Stomach (tissue), 9 donors: ENCODE data around the gene NUP214. TPM values are rescaled to one million over a fixed set of nuclear protein-coding genes. Genes with fewer than 3 reads are reported as not detected.

Experiments used
- DNase-seq, 2 donors: peaks; one replicate each; pipeline versions ENCODE4 v3.0.0 to v3.0.0-alpha.2; 2013 to 2019
- H3K27ac ChIP-seq, 5 donors: fragments of 200-600 bp in 4 of 5; sonication (generic) in 4 of 5; one replicate each; pipeline ENCODE4 v1.5.1; 2013 to 2019; ENCODE audit warnings: mild to moderate bottlenecking in 1 of 5, moderate library complexity in 1 of 5
- H3K27me3 ChIP-seq, 3 donors: fragments of 200-600 bp; sonication (generic); one replicate each; pipeline ENCODE4 v1.5.1; 2017 to 2019; ENCODE audit warnings: mixed run types in 1 of 3
- H3K36me3 ChIP-seq, 4 donors: fragments of 200-600 bp; sonication (generic); 1 replicate in 3 of 4; 2 replicates in 1 of 4; pipeline ENCODE4 v1.5.1; 2016 to 2019
- H3K4me1 ChIP-seq, 4 donors: fragments of 200-600 bp; sonication (generic); one replicate each; pipeline ENCODE4 v1.5.1; 2016 to 2019
- H3K4me3 ChIP-seq, 4 donors: fragments of 200-600 bp; sonication (generic) in 3 of 4; one replicate each; pipeline ENCODE4 v1.5.1; 2016 to 2019; ENCODE audit warnings: mild to moderate bottlenecking in 1 of 4
- H3K9me3 ChIP-seq, 4 donors: fragments of 200-600 bp; sonication (generic); one replicate each; pipeline ENCODE4 v1.5.1; 2016 to 2019
- EP300 ChIP-seq: sonication (generic); formaldehyde crosslinking; IDR thresholded peaks from one replicate; pipeline ENCODE4 v1.6.1; 2017; ENCODE audit warnings: antibody characterized with exemption
- POLR2A ChIP-seq, 4 donors: fragments of 450-650 bp; IDR thresholded peaks; one replicate each; pipeline ENCODE4 v1.6.1; 2016; ENCODE audit warnings: antibody characterized with exemption in 4 of 4, control low read depth in 2 of 4, mild to moderate bottlenecking in 1 of 4, moderate library complexity in 1 of 4
- POLR2AphosphoS5 ChIP-seq, 3 donors: sonication (generic); formaldehyde crosslinking; IDR thresholded peaks; one replicate each; pipeline ENCODE4 v1.6.1; 2016; ENCODE audit warnings: antibody characterized with exemption in 3 of 3
- WGBS, 5 donors: extraction: QIAGEN DNeasy Blood & Tissue Kit in 3 of 5; methylation state at CpG; one replicate each; pipeline versions ENCODE4 v1.1.5 to v1.1.7; 2013 to 2018; 5-methylcytosine and 5-hydroxymethylcytosine counted together
- intact Hi-C: fragments of 100-400 bp; cut with DNase I; formaldehyde crosslinking; loops from one replicate; pipeline ENCODE4 v1.15.1; 2023; ENCODE audit warnings: low total_unique reads
- polyA plus RNA-seq, 3 donors: library from polyadenylated mRNA; stranded (reverse); fragments of 200-250 nt; gene quantifications; one replicate each; pipeline ENCODE4 v1.2.3, GENCODE V29; 2013
- total RNA-seq, 5 donors: library from RNA; depleted of rRNA; stranded (reverse); fragments of >200 nt; gene quantifications; one replicate each; pipeline versions ENCODE4 v1.1.0 to v1.2.3, GENCODE V29; 2014 to 2016
- TF ChIP-seq, protein P1 (sequence below), 7 experiments: fragments of 450-650 bp in 4 of 7; fragments of 200-600 bp in 3 of 7; sonication (generic) in 3 of 7; IDR thresholded peaks; one replicate each; pipeline ENCODE4 v1.5.1; 2016 to 2019; ENCODE audit warnings: antibody characterized with exemption in 7 of 7, control low read depth in 2 of 7, mild to moderate bottlenecking in 1 of 7
- donor health status: healthy with polysubstance abuse.
- donor health status: Bipolar disorder and iron deficiency.
- donor health status: healthy.

Gene NUP214
- total and polyA plus RNA-seq, 8 donors: 21.7 to 111 (median 35.0) TPM

GRCh38 chr9:131253891-131254491, 128.6 kb downstream of the NUP214 start:
- Histone ChIP-seq H3K27ac (peak overlapping the region in 3 of 5 donors; percentile 38 to 85 (median 83)), H3K27me3 (peaks cover 0 to 10% (median 0%) of the 10 kb centered on the region in 3 donors), H3K4me3 (no peak overlapping the region), H3K9me3 (no peaks in the 10 kb centered on the region), H3K36me3 (peaks cover 0 to 3% (median under 1%) of the 10 kb centered on the region in 4 donors), H3K4me1 (peaks cover 4 to 35% (median 7%) of the 10 kb centered on the region in 4 donors)
- intact Hi-C loops: no loop called here
- peak in 1 of 2 donors; percentile 37 for DNase-seq
- TF ChIP-seq EP300: no peak
- TF ChIP-seq POLR2AphosphoS5 (IDR thresholded peaks at IDR 0.05): no peak
- TF ChIP-seq, protein P1, sequence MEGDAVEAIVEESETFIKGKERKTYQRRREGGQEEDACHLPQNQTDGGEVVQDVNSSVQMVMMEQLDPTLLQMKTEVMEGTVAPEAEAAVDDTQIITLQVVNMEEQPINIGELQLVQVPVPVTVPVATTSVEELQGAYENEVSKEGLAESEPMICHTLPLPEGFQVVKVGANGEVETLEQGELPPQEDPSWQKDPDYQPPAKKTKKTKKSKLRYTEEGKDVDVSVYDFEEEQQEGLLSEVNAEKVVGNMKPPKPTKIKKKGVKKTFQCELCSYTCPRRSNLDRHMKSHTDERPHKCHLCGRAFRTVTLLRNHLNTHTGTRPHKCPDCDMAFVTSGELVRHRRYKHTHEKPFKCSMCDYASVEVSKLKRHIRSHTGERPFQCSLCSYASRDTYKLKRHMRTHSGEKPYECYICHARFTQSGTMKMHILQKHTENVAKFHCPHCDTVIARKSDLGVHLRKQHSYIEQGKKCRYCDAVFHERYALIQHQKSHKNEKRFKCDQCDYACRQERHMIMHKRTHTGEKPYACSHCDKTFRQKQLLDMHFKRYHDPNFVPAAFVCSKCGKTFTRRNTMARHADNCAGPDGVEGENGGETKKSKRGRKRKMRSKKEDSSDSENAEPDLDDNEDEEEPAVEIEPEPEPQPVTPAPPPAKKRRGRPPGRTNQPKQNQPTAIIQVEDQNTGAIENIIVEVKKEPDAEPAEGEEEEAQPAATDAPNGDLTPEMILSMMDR (IDR thresholded peaks at IDR 0.05): no peak
- TF ChIP-seq POLR2A (IDR thresholded peaks at IDR 0.05): no peak
- WGBS, 5 donors: 70 to 77% (median 75%) methylated on average over 8 to 14 of the region's 14 CpGs

- no peak overlapping the region for H3K4me3 ChIP-seq
- no peak for DNase-seq
- peaks cover 0 to 15% (median 0%) of the 10 kb centered on the region in 3 donors for H3K27me3 ChIP-seq
- TF ChIP-seq, protein P1 (IDR thresholded peaks at IDR 0.05): no peak
- TF ChIP-seq POLR2AphosphoS5 (IDR thresholded peaks at IDR 0.05) (no peak), EP300 (no peak), POLR2A (IDR thresholded peaks at IDR 0.05) (no peak)
- peaks cover 0 to 9% (median 7%) of the 10 kb centered on the region in 4 donors for H3K36me3 ChIP-seq
- no peaks in the 10 kb centered on the region for H3K9me3 ChIP-seq
- WGBS, 5 donors: 83 to 92% (median 88%) methylated on average over 14 of the region's 14 CpGs
- peak overlapping the region in 4 of 5 donors; percentile 12 to 85 (median 60) for H3K27ac ChIP-seq
- peaks cover 4 to 35% (median 7%) of the 10 kb centered on the region in 4 donors for H3K4me1 ChIP-seq
- intact Hi-C loops: no loop called here
These were observed 129.2 kb downstream of the NUP214 start for GRCh38 chr9:131254626-131255025.

DNA sequence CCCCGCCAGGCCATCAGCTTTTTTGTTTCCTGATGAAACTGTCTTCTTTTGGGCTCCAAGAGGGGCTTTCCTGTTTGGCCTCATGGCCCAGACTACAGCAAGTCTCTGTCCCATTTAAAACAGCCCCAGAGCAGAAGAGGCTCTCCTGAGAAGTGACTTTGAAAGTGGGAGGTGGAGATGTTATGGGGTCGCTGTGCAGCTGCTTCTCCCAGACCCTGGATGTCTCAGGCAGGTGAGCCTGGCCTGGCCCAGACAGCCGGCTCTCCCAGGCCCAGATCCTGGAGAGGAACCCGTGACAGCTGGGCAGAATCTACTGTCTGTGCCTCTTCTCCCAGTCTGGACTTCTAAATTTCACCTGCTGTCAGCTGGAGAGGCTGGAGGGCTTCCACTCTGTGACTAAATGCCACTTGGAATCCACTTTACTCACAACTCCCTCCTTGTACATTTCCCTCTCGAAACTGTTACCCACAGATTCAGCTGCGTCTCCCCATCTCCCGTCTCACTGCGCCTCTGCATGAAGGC, 130.4 kb downstream of the NUP214 start:
- Histone ChIP-seq H3K27ac (peak overlapping the region; percentile 41 to 85 (median 73)), H3K9me3 (no peaks in the 10 kb centered on the region), H3K36me3 (peaks cover 9 to 19% (median 16%) of the 10 kb centered on the region in 4 donors), H3K4me1 (peaks cover 4 to 35% (median 7%) of the 10 kb centered on the region in 4 donors), H3K4me3 (no peak overlapping the region), H3K27me3 (peaks cover 0 to 15% (median 0%) of the 10 kb centered on the region in 3 donors)
- TF ChIP-seq POLR2A (IDR thresholded peaks at IDR 0.05) (no peak), EP300 (no peak), POLR2AphosphoS5 (IDR thresholded peaks at IDR 0.05) (no peak)
- TF ChIP-seq, protein P1 (IDR thresholded peaks at IDR 0.05): no peak
- intact Hi-C loops: no loop called here
- WGBS, 5 donors: 55 to 77% (median 71%) methylated on average over 8 of the region's 8 CpGs
- DNase-seq: no peak

- TF ChIP-seq POLR2AphosphoS5 (IDR thresholded peaks at IDR 0.05) (no peak), EP300 (no peak), POLR2A (IDR thresholded peaks at IDR 0.05) (no peak)
- TF ChIP-seq, protein P1 (IDR thresholded peaks at IDR 0.05): no peak
- DNase-seq: no peak
- Histone ChIP-seq H3K4me1 (peaks cover 4 to 40% (median 6%) of the 10 kb centered on the region in 4 donors), H3K4me3 (no peak overlapping the region), H3K9me3 (no peaks in the 10 kb centered on the region), H3K27ac (peak overlapping the region in 2 of 5 donors; percentile 83 to 85), H3K27me3 (peaks cover 0 to 15% (median 0%) of the 10 kb centered on the region in 3 donors), H3K36me3 (peaks cover 13 to 30% (median 20%) of the 10 kb centered on the region in 4 donors)
- WGBS, 5 donors: 86 to 92% (median 88%) methylated on average over 14 to 15 of the region's 15 CpGs
- intact Hi-C loops: no loop called here
These were observed 132.1 kb downstream of the NUP214 start for GRCh38 chr9:131257266-131258025.
